Parathyroid adenoma (tissue), 2 donors: ENCODE data around the gene BMP6.

ENCODE experiments used
- H2AFZ ChIP-seq: fragments of 300-600 bp; sonication (generic); one replicate; pipeline ENCODE4 v1.7.0; 2017; ENCODE audit warnings: antibody characterized with exemption, mild to moderate bottlenecking
- H3K27ac ChIP-seq: fragments of 300-600 bp; sonication (generic); one replicate; pipeline ENCODE4 v1.7.0; 2017
- H3K27me3 ChIP-seq: fragments of 300-600 bp; sonication (generic); one replicate; pipeline ENCODE4 v1.7.0; 2017; ENCODE audit warnings: low read length; ENCODE audit not compliant: control insufficient read depth, insufficient read depth
- H3K36me3 ChIP-seq: fragments of 300-600 bp; sonication (generic); one replicate; pipeline ENCODE4 v1.7.0; 2017; ENCODE audit warnings: low read length; ENCODE audit not compliant: control insufficient read depth, insufficient read depth
- H3K4me1 ChIP-seq: fragments of 300-600 bp; sonication (generic); one replicate; pipeline ENCODE4 v1.7.0; 2017; ENCODE audit warnings: control low read depth
- H3K4me2 ChIP-seq: fragments of 300-600 bp; sonication (generic); one replicate; pipeline ENCODE4 v1.7.0; 2017; ENCODE audit warnings: low read length
- H3K4me3 ChIP-seq: fragments of 300-600 bp; sonication (generic); one replicate; pipeline ENCODE4 v1.7.0; 2017; ENCODE audit warnings: low read depth, low read length
- H3K79me2 ChIP-seq: fragments of 300-600 bp; sonication (generic); one replicate; pipeline ENCODE4 v1.7.0; 2017; ENCODE audit warnings: control low read depth
- H3K9ac ChIP-seq: fragments of 300-600 bp; sonication (generic); one replicate; pipeline ENCODE4 v1.7.0; 2017; ENCODE audit warnings: mild to moderate bottlenecking
- H3K9me3 ChIP-seq: fragments of 300-600 bp; sonication (generic); one replicate; pipeline ENCODE4 v1.7.0; 2017; ENCODE audit warnings: low read length; ENCODE audit not compliant: control insufficient read depth
- TF ChIP-seq, protein P1 (sequence below): fragments of 300-600 bp; sonication (generic); IDR thresholded peaks from one replicate; pipeline ENCODE4 v1.7.0; 2017; ENCODE audit warnings: antibody characterized with exemption, mild to moderate bottlenecking
- donor health status: primary hyperparathyroidism.

BMP6 gene

DNA sequence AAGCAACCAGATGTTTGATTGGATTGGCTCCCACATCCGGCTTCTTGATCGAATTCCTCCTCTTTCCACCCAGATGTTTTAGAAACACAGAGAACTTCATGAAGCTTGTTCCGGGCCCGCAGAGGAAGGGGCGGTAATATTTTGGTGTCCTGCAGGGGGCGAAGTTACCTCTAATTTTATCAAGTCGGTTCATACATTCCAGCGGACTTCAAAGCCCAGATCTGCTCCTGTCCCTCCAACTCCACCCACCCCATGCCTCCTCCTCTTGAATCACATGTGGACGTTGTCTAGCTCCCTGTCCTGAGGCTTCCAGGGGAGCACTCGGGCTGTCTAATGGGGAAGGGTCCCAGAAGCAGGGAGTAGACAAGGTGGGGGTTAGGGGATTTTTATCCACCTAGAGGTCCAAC lies 2.9 kb upstream of the BMP6 start:
- Histone ChIP-seq H2AFZ (no peak overlapping the region), H3K27me3 (peaks cover 3% of the 10 kb centered on the region), H3K27ac (no peak overlapping the region), H3K79me2 (no peaks in the 10 kb centered on the region), H3K4me1 (no peaks in the 10 kb centered on the region), H3K9ac (no peak overlapping the region), H3K4me2 (no peak overlapping the region), H3K4me3 (no peak overlapping the region), H3K36me3 (no peaks in the 10 kb centered on the region), H3K9me3 (no peaks in the 10 kb centered on the region)
- TF ChIP-seq, protein P1, sequence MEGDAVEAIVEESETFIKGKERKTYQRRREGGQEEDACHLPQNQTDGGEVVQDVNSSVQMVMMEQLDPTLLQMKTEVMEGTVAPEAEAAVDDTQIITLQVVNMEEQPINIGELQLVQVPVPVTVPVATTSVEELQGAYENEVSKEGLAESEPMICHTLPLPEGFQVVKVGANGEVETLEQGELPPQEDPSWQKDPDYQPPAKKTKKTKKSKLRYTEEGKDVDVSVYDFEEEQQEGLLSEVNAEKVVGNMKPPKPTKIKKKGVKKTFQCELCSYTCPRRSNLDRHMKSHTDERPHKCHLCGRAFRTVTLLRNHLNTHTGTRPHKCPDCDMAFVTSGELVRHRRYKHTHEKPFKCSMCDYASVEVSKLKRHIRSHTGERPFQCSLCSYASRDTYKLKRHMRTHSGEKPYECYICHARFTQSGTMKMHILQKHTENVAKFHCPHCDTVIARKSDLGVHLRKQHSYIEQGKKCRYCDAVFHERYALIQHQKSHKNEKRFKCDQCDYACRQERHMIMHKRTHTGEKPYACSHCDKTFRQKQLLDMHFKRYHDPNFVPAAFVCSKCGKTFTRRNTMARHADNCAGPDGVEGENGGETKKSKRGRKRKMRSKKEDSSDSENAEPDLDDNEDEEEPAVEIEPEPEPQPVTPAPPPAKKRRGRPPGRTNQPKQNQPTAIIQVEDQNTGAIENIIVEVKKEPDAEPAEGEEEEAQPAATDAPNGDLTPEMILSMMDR: peak; percentile 43

DNA sequence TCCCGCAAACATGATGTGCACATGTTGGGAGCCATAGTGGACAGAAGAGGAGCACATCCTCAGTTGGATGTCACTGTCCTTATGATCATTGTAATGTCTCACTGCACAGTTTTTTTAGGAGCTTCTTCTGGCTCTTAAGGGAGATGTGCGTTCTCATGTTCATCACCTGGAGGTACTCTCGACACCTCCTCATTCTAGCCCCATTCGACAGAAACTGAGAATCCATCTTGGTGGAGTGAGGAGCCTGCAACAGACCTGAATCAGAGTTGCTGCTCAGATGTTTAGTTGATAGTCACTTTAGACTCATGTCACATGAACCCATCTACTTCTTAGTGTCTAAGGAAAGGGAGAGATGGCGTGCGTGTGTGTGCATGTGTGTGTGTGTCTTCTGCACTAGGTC lies 2.3 kb upstream of the BMP6 start:
- TF ChIP-seq, protein P1: no peak
- Histone ChIP-seq H3K4me3 (no peak overlapping the region), H3K4me1 (no peaks in the 10 kb centered on the region), H3K36me3 (no peaks in the 10 kb centered on the region), H3K27ac (no peak overlapping the region), H3K9ac (no peak overlapping the region), H3K79me2 (no peaks in the 10 kb centered on the region), H3K27me3 (peaks cover 3% of the 10 kb centered on the region), H2AFZ (no peak overlapping the region), H3K9me3 (no peaks in the 10 kb centered on the region), H3K4me2 (no peak overlapping the region)

DNA sequence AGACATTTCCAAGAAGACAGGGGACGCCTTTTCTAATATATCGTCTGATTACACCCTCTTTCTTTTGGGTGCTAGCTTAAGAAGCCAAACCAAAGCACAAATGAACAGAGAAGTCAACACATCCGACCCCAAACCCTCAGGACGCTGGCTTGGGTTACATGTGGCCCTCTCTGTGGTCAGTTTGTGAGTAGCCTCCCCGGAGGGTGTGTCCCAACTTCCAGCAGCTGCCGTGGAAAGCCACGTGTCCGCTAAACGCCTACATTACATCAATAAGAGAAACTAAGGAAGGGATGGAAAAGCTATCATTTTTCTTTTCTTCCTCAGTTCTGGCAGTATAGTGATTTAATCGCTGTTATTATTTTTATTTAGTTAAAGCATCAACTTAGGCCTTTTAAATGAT lies 487 bp upstream of the BMP6 start:
- H3K9me3 ChIP-seq: no peaks in the 10 kb centered on the region
- H3K36me3 ChIP-seq: no peaks in the 10 kb centered on the region
- H3K4me1 ChIP-seq: no peaks in the 10 kb centered on the region
- TF ChIP-seq, protein P1: no peak
- no peak overlapping the region for H3K9ac ChIP-seq
- H3K79me2 ChIP-seq: no peaks in the 10 kb centered on the region
- no peak overlapping the region for H3K4me3 ChIP-seq
- peak overlapping the region; percentile 63 for H2AFZ ChIP-seq
- H3K4me2 ChIP-seq: peak overlapping the region; percentile 86
- no peak overlapping the region for H3K27ac ChIP-seq
- H3K27me3 ChIP-seq: peaks cover 3% of the 10 kb centered on the region

DNA sequence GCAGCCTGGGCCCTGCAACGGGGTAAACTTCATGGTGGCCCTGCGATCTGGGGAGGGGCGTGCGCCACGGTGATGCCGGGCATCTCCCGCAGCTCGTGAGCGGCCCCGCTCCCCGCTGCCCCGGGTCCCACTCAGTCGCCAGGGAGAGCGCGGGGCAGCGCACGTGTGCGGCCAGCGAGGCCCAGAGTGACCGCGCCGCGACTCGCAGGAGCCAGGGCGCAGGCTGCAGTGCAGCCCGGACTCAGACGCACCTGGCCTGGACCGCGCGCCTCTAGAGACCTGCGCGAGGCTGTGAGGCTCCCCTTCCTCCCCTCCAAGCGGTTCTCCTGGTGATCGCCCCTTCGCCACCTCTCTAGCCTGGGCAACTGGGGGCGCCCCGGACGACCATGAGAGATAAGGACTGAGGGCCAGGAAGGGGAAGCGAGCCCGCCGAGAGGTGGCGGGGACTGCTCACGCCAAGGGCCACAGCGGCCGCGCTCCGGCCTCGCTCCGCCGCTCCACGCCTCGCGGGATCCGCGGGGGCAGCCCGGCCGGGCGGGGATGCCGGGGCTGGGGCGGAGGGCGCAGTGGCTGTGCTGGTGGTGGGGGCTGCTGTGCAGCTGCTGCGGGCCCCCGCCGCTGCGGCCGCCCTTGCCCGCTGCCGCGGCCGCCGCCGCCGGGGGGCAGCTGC lies 652 bp downstream of the BMP6 start:
- Histone ChIP-seq H3K36me3 (no peaks in the 10 kb centered on the region), H3K9me3 (no peaks in the 10 kb centered on the region), H3K27me3 (peaks cover 3% of the 10 kb centered on the region), H3K79me2 (no peaks in the 10 kb centered on the region), H3K9ac (no peak overlapping the region), H2AFZ (peak overlapping the region; percentile 63), H3K4me3 (peak overlapping the region; percentile 54), H3K4me1 (no peaks in the 10 kb centered on the region), H3K4me2 (peak overlapping the region; percentile 86), H3K27ac (no peak overlapping the region)
- TF ChIP-seq, protein P1: no peak
